Mesendoderm (in vitro differentiated cells): ENCODE data around the gene TMEM132C.

Source experiments
- DNase-seq: peaks from one replicate; pipeline ENCODE4 v3.0.0; 2013
- H2AK5ac ChIP-seq: 2 replicates; pipeline ENCODE4 v1.6.1; 2013; ENCODE audit warnings: low read length, inconsistent platforms
- H2BK120ac ChIP-seq: 2 replicates; pipeline ENCODE4 v1.6.1; 2013; ENCODE audit warnings: low read depth, mild to moderate bottlenecking, low read length, moderate library complexity, mixed read lengths
- H2BK15ac ChIP-seq: replicated peaks from 2 replicates; pipeline ENCODE4 v1.6.1; 2013; ENCODE audit warnings: low read depth, mild to moderate bottlenecking, moderate library complexity
- H2BK5ac ChIP-seq: 2 replicates; pipeline ENCODE4 v1.6.1; 2013; ENCODE audit warnings: low read length, inconsistent platforms
- H3K18ac ChIP-seq: 2 replicates; pipeline ENCODE4 v1.6.1; 2013; ENCODE audit warnings: mild to moderate bottlenecking, low read length, mixed read lengths
- H3K23ac ChIP-seq: one replicate; pipeline ENCODE4 v1.6.1; 2013; ENCODE audit warnings: low read length
- H3K27ac ChIP-seq: 2 replicates; pipeline ENCODE4 v1.5.1; 2013; ENCODE audit warnings: low read depth, mild to moderate bottlenecking, inconsistent platforms, low read length, moderate library complexity
- H3K27me3 ChIP-seq: 2 replicates; pipeline ENCODE4 v1.6.1; 2013; ENCODE audit warnings: low read length, control low read depth, mild to moderate bottlenecking, inconsistent platforms; ENCODE audit not compliant: insufficient read depth, poor library complexity
- H3K36me3 ChIP-seq: 2 replicates; pipeline ENCODE4 v1.6.1; 2013; ENCODE audit warnings: low read length, inconsistent platforms; ENCODE audit not compliant: control insufficient read depth, insufficient read depth
- H3K4ac ChIP-seq: one replicate; pipeline ENCODE4 v1.6.1; 2013; ENCODE audit warnings: low read depth, mild to moderate bottlenecking, low read length, moderate library complexity
- H3K4me1 ChIP-seq: 2 replicates; pipeline ENCODE4 v1.6.1; 2013; ENCODE audit warnings: low read depth, low read length, inconsistent platforms; ENCODE audit not compliant: control insufficient read depth
- H3K4me2 ChIP-seq: 2 replicates; pipeline ENCODE4 v1.6.1; 2013; ENCODE audit warnings: low read length
- H3K4me3 ChIP-seq: 2 replicates; pipeline ENCODE4 v1.5.1; 2013; ENCODE audit warnings: mild to moderate bottlenecking, low read length
- H3K56ac ChIP-seq: one replicate; pipeline ENCODE4 v1.6.1; 2013; ENCODE audit warnings: low read length
- H3K79me1 ChIP-seq: 2 replicates; pipeline ENCODE4 v1.6.1; 2013; ENCODE audit warnings: low read length, inconsistent platforms
- H3K79me2 ChIP-seq: 2 replicates; pipeline ENCODE4 v1.6.1; 2013; ENCODE audit warnings: mild to moderate bottlenecking, low read length; ENCODE audit not compliant: control insufficient read depth, insufficient read depth
- H3K9ac ChIP-seq: 2 replicates; pipeline ENCODE4 v1.6.1; 2013; ENCODE audit warnings: low read length, inconsistent platforms
- H4K5ac ChIP-seq: one replicate; pipeline ENCODE4 v1.6.1; 2013; ENCODE audit warnings: low read length
- H4K8ac ChIP-seq: one replicate; pipeline ENCODE4 v1.6.1; 2013; ENCODE audit warnings: low read depth, mild to moderate bottlenecking, control low read depth, low read length, moderate library complexity
- WGBS: extraction: QIAGEN DNeasy Blood & Tissue Kit; methylation state at CpG from one replicate; pipeline ENCODE4 v1.1.7; 2013; ENCODE audit warnings: low lambda C conversion rate, missing lambda C conversion rate; ENCODE audit not compliant: insufficient coverage; ENCODE audit errors: extremely low coverage; 5-methylcytosine and 5-hydroxymethylcytosine counted together

Gene TMEM132C

DNA sequence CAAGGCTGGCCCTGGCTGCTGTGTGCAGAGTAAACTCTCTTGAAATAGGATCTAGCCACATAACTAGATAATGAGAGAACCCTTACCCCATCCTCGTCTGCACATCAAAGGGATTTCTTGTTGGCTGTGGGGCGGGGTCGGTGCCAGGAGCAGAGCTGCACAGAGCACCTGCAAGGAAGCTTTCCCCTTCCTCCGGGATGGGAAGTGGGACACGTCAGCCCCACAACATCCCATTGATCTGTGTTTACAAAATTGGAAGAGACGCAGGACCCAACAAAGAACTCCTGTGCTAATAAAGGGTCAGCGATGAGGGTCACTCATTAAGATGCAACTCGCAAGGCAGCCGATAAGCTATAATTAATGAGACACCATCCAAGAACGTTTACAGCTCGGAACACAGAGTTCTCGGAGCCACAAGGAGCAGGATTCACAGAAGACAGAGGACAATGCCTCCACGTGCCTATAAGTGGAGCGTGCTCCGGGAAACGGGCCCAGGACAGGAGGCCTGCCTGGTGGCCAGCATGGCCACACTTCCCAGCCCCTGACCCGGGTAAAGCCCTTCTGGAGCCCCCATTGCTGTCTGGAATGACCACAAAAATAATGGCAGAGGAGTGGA is 385.3 kb downstream of the TMEM132C start:
- Histone ChIP-seq H3K36me3 (no peaks in the 10 kb centered on the region), H2AK5ac (no peak overlapping the region), H3K79me1 (no peaks in the 10 kb centered on the region), H3K4me2 (no peak overlapping the region), H3K9ac (no peak overlapping the region), H3K4me1 (peaks cover 2% of the 10 kb centered on the region), H3K79me2 (no peaks in the 10 kb centered on the region), H3K4ac (no peak overlapping the region), H3K56ac (no peak overlapping the region), H2BK5ac (no peak overlapping the region), H4K8ac (no peak overlapping the region), H3K18ac (no peak overlapping the region), H4K5ac (no peak overlapping the region), H3K27me3 (no peaks in the 10 kb centered on the region), H2BK120ac (no peak overlapping the region), H3K23ac (no peak overlapping the region), H2BK15ac (no peak overlapping the region), H3K27ac (no peak overlapping the region), H3K4me3 (no peak overlapping the region)
- no CpG with 5 or more reads among the region's 17 CpGs for WGBS
- no peak for DNase-seq

- no peak overlapping the region for H3K27ac ChIP-seq
- no peak overlapping the region for H3K4ac ChIP-seq
- peaks cover 2% of the 10 kb centered on the region for H3K4me1 ChIP-seq
- H3K23ac ChIP-seq = no peak overlapping the region
- no peak overlapping the region for H3K9ac ChIP-seq
- H2AK5ac ChIP-seq = no peak overlapping the region
- no peak overlapping the region for H2BK15ac ChIP-seq
- H4K5ac ChIP-seq = no peak overlapping the region
- H3K79me1 ChIP-seq = no peaks in the 10 kb centered on the region
- no peak for DNase-seq
- H3K56ac ChIP-seq = no peak overlapping the region
- no peak overlapping the region for H3K18ac ChIP-seq
- no peaks in the 10 kb centered on the region for H3K27me3 ChIP-seq
- no peak overlapping the region for H4K8ac ChIP-seq
- no peaks in the 10 kb centered on the region for H3K79me2 ChIP-seq
- H2BK5ac ChIP-seq = no peak overlapping the region
- H3K36me3 ChIP-seq = no peaks in the 10 kb centered on the region
- no peak overlapping the region for H2BK120ac ChIP-seq
- no peak overlapping the region for H3K4me3 ChIP-seq
- no peak overlapping the region for H3K4me2 ChIP-seq
- no CpG with 5 or more reads among the region's 8 CpGs for WGBS
These were observed 387.5 kb downstream of the TMEM132C start for GRCh38 chr12:128654468-128654867.

DNA sequence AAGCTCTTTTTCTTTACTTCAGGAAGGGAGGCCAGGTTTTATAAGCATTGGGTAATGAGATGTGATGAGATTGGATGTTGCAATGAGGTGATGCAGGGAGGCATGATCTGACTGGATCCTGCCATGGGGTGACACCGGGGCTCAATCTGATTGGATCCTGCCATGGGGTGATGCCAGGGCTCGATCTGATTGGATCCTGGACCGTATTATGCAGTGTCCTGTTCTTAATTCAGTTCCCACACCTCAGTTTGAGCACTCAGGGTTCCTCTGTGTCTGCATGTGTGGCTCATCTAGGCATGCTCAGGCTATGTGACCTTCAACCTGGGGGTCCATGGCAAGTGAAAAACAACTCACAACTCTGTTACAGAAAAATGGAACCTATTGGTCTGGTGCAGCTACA is 390.4 kb downstream of the TMEM132C start:
- Histone ChIP-seq H3K4ac (no peak overlapping the region), H3K56ac (no peak overlapping the region), H3K79me1 (no peaks in the 10 kb centered on the region), H3K36me3 (no peaks in the 10 kb centered on the region), H3K4me1 (peaks cover 2% of the 10 kb centered on the region), H3K27me3 (no peaks in the 10 kb centered on the region), H2BK5ac (no peak overlapping the region), H3K9ac (no peak overlapping the region), H4K5ac (no peak overlapping the region), H3K18ac (no peak overlapping the region), H3K4me3 (no peak overlapping the region), H2AK5ac (no peak overlapping the region), H3K23ac (no peak overlapping the region), H4K8ac (no peak overlapping the region), H3K27ac (no peak overlapping the region), H3K4me2 (no peak overlapping the region), H2BK120ac (no peak overlapping the region), H2BK15ac (no peak overlapping the region), H3K79me2 (no peaks in the 10 kb centered on the region)
- peak; percentile 45 for DNase-seq
- no CpG with 5 or more reads among the region's 3 CpGs for WGBS

- WGBS = 100% methylated on average over 1 of the region's 7 CpGs
- no peak overlapping the region for H2BK120ac ChIP-seq
- no peak overlapping the region for H3K9ac ChIP-seq
- H3K4ac ChIP-seq = no peak overlapping the region
- H3K4me3 ChIP-seq = no peak overlapping the region
- H2AK5ac ChIP-seq = no peak overlapping the region
- no peak overlapping the region for H3K23ac ChIP-seq
- no peaks in the 10 kb centered on the region for H3K79me1 ChIP-seq
- no peaks in the 10 kb centered on the region for H3K36me3 ChIP-seq
- no peak overlapping the region for H3K56ac ChIP-seq
- no peak overlapping the region for H2BK15ac ChIP-seq
- H3K27me3 ChIP-seq = no peaks in the 10 kb centered on the region
- DNase-seq = no peak
- no peak overlapping the region for H3K27ac ChIP-seq
- no peaks in the 10 kb centered on the region for H3K79me2 ChIP-seq
- no peak overlapping the region for H2BK5ac ChIP-seq
- H3K4me1 ChIP-seq = no peaks in the 10 kb centered on the region
- H3K4me2 ChIP-seq = no peak overlapping the region
- no peak overlapping the region for H4K5ac ChIP-seq
- H4K8ac ChIP-seq = no peak overlapping the region
- H3K18ac ChIP-seq = no peak overlapping the region
These were observed 393.7 kb downstream of the TMEM132C start for GRCh38 chr12:128660532-128661225.

DNA sequence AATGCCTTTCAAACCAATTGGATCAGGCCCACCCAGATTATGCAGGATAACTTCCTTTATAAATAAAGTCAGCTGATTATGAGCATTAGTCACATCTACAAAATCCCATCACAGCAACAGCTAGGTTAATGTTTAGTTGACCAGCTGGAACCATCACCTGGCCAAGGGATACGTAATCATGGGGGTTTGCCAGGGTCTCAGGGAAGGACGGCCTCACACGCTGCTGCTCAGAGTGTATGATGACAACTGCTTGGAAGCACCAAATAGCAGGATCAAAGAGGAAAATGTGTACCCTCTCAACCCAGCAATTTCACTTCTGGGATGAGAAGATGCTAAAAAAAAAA is 394.2 kb downstream of the TMEM132C start:
- no peak overlapping the region for H3K4ac ChIP-seq
- DNase-seq = no peak
- no CpG with 5 or more reads among the region's 3 CpGs for WGBS

DNA sequence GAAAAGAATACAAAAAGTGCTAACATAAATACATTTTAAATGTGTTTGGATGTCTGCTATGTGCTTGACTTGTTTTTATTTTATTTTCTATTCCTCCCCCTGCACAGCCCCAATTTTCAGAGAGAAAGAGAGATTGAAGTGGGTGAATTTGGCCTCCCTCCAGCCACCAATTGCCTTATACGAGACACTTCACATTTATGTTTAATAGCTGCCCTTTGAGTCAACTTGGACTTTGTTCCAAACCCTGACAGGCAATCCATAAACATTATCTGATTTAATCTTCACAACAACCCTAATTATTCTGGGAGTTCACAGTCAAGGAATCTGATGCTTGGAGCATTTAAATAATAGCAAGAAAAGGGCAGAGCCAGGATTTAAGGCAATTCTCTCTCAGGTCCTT is 395.1 kb downstream of the TMEM132C start:
- Histone ChIP-seq H3K79me1 (no peaks in the 10 kb centered on the region), H3K18ac (no peak overlapping the region), H4K8ac (no peak overlapping the region), H3K23ac (no peak overlapping the region), H3K4me3 (no peak overlapping the region), H3K4me1 (no peaks in the 10 kb centered on the region), H3K56ac (no peak overlapping the region), H3K27ac (no peak overlapping the region), H3K27me3 (no peaks in the 10 kb centered on the region), H2BK15ac (no peak overlapping the region), H3K36me3 (no peaks in the 10 kb centered on the region), H3K79me2 (no peaks in the 10 kb centered on the region), H2AK5ac (no peak overlapping the region), H3K4me2 (no peak overlapping the region), H4K5ac (no peak overlapping the region), H3K9ac (no peak overlapping the region), H2BK5ac (no peak overlapping the region), H3K4ac (no peak overlapping the region), H2BK120ac (no peak overlapping the region)
- no CpG with 5 or more reads among the region's 1 CpG for WGBS
- no peak for DNase-seq

More for the DNA sequence above, 394.2 kb downstream of the TMEM132C start:
- Histone ChIP-seq H3K79me2 (no peaks in the 10 kb centered on the region), H3K79me1 (no peaks in the 10 kb centered on the region), H3K4me3 (no peak overlapping the region), H3K56ac (no peak overlapping the region), H2BK15ac (no peak overlapping the region), H3K23ac (no peak overlapping the region), H3K9ac (no peak overlapping the region), H3K27ac (no peak overlapping the region), H2BK5ac (no peak overlapping the region), H2AK5ac (no peak overlapping the region), H2BK120ac (no peak overlapping the region), H4K8ac (no peak overlapping the region), H3K36me3 (no peaks in the 10 kb centered on the region), H3K18ac (no peak overlapping the region), H4K5ac (no peak overlapping the region), H3K27me3 (no peaks in the 10 kb centered on the region), H3K4me1 (no peaks in the 10 kb centered on the region), H3K4me2 (no peak overlapping the region)
